Stimulated activated naive CD8-positive, alpha-beta T cell treated with anti-CD3 and anti-CD28 coated beads, Interleukin-15, Interleukin-2, amounts not matched to agents 100 ng/mL and 50 ng/mL, for 24 hours (primary cell): Measurements from ENCODE around the gene MIA2.
A peak's percentile ranks its signal among the peaks of the same experiment; 100 is the strongest.
"Not testable (repeated sequence)": the region's sequence is repeated elsewhere in the genome, so short reads cannot be mapped to it uniquely, and the experiment has no call there.

Source experiments
- H3K27ac Mint-ChIP-seq: one replicate; pipeline ENCODE4 v1.8.0; 2021; ENCODE audit warnings: mild to moderate bottlenecking, mixed read lengths
- H3K27me3 Mint-ChIP-seq: one replicate; pipeline ENCODE4 v1.8.0; 2021; ENCODE audit warnings: mixed read lengths
- H3K36me3 Mint-ChIP-seq: one replicate; pipeline ENCODE4 v1.8.0; 2021; ENCODE audit warnings: low read depth, mixed read lengths
- H3K4me1 Mint-ChIP-seq: one replicate; pipeline ENCODE4 v1.8.0; 2021; ENCODE audit warnings: low read depth, mixed read lengths
- H3K4me3 Mint-ChIP-seq: one replicate; pipeline ENCODE4 v1.8.0; 2021; ENCODE audit warnings: mild to moderate bottlenecking, mixed read lengths
- H3K9me3 Mint-ChIP-seq: one replicate; pipeline ENCODE4 v1.8.0; 2021; ENCODE audit warnings: mixed read lengths

MIA2 gene

DNA sequence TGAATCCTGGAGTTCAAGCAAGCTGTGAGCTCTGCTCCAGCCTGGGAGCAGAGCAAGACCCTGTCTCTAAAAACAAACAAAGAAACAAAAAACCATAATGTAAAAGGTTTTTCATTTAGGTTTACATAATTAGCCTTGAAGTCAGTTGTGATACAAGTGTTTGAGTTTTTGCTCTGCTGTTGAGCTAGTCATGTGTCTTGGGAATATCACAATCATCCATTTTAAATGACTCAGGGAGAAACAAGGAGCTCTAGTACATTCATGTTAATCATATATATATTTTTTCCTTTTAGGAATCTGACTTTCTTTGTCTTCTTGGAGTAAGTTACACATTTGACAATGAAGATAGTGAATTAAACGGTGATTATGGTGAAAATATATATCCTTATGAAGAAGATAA, 12.9 kb downstream of the MIA2 start:
- no peaks in the 10 kb centered on the region for H3K9me3 Mint-ChIP-seq
- no peak overlapping the region for H3K27ac Mint-ChIP-seq
- H3K4me3 Mint-ChIP-seq: no peak overlapping the region
- no peaks in the 10 kb centered on the region for H3K4me1 Mint-ChIP-seq
- H3K27me3 Mint-ChIP-seq: peaks cover 3% of the 10 kb centered on the region
- H3K36me3 Mint-ChIP-seq: no peaks in the 10 kb centered on the region

DNA sequence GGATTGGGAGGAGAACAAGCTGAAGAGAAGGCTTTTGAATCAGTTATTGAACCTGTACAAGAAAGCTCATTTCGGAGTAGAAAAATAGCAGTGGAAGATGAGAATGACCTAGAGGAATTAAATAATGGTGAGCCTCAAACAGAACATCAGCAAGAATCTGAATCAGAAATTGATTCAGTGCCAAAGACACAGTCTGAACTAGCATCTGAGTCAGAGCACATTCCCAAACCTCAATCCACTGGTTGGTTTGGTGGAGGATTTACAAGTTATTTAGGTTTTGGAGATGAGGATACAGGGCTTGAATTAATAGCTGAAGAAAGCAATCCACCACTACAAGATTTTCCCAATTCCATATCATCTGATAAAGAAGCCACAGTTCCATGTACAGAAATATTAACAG, 13.5 kb downstream of the MIA2 start:
- no peaks in the 10 kb centered on the region for H3K9me3 Mint-ChIP-seq
- peaks cover 3% of the 10 kb centered on the region for H3K27me3 Mint-ChIP-seq
- no peak overlapping the region for H3K27ac Mint-ChIP-seq
- H3K36me3 Mint-ChIP-seq: no peaks in the 10 kb centered on the region
- no peak overlapping the region for H3K4me3 Mint-ChIP-seq
- H3K4me1 Mint-ChIP-seq: no peaks in the 10 kb centered on the region

DNA sequence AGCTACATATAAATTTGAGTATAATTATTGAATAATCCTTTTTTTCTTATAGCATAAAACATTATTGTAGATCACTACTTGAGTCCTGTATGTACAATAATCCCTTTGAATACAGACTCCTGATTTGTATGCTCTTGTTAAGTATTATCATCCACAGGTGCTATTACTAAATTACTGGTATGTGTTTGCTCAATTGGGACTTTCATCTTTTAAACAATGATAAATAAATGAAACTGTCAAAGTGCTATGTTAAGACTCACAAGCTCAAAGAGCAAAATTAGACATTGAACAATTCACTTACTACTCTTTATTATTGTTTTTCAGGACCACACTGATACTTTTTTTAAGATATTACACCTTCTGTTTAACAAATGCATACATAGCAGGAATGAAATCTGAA, 17.8 kb downstream of the MIA2 start:
- Mint-ChIP-seq H3K27me3 (peaks cover 3% of the 10 kb centered on the region), H3K4me3 (no peak overlapping the region), H3K27ac (no peak overlapping the region), H3K4me1 (peaks cover 6% of the 10 kb centered on the region), H3K9me3 (no peaks in the 10 kb centered on the region), H3K36me3 (no peaks in the 10 kb centered on the region)

DNA sequence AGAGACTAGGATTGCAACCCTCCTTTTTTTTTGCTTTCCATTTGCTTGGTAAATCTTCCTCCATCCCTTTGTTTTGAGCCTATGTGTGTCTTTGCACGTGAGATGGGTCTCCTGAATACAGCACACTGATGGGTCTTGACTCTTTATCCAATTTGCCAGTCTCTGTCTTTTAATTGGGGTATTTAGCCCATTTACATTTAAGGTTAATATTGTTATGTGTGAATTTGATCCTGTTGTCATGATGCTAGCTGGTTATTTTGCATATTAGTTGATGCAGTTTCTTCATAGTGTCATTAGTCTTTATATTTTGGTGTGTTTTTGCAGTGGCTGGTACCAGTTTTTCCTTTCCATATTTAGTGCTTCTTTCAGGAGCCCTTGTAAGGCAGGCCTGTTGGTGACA, 23.7 kb downstream of the MIA2 start:
- not testable (repeated sequence) for H3K27me3 Mint-ChIP-seq, H3K36me3 Mint-ChIP-seq, H3K4me3 Mint-ChIP-seq, H3K27ac Mint-ChIP-seq
- Mint-ChIP-seq H3K9me3 (peaks cover 15% of the 10 kb centered on the region), H3K4me1 (peaks cover 12% of the 10 kb centered on the region)

DNA sequence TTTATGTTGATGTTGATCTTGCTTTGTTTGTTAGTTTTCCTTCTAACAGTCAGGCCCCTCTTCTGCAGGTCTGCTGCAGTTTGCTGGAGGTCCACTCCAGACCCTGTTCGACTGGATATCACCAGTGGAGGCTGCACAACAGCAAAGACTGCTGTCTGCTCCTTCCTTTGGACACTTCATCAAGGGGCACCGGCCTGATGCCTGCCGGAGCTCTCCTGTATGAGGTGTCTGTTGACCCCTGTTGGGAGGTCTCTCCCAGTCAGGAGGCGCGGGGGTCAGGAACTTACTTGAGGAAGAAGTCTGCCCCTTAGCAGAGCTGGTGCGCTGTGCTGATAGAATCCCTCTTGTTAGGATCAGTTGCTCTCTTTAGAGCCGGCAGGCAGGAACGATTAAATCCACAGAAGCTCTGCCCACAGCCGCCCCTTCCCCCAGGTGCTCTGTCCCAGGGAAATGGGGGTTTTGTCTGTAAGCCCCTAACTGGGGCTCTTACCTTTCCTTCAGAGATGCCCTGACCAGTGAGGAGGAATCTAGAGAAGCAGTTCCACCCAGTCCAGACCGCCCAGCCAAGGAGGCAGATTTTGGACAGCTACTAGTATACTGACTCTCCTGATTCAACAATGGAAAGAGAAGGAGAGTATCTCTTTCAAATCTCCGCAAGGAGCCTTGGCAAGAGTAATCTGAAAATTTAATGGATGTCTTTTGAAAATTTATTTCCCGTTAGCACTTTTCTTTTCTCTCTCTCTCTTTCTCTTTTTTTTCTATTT, 25.2 kb downstream of the MIA2 start:
- peaks cover 17% of the 10 kb centered on the region for H3K9me3 Mint-ChIP-seq
- no peaks in the 10 kb centered on the region for H3K36me3 Mint-ChIP-seq
- H3K4me1 Mint-ChIP-seq: peaks cover 12% of the 10 kb centered on the region
- no peaks in the 10 kb centered on the region for H3K27me3 Mint-ChIP-seq
- no peak overlapping the region for H3K4me3 Mint-ChIP-seq
- H3K27ac Mint-ChIP-seq: no peak overlapping the region

DNA sequence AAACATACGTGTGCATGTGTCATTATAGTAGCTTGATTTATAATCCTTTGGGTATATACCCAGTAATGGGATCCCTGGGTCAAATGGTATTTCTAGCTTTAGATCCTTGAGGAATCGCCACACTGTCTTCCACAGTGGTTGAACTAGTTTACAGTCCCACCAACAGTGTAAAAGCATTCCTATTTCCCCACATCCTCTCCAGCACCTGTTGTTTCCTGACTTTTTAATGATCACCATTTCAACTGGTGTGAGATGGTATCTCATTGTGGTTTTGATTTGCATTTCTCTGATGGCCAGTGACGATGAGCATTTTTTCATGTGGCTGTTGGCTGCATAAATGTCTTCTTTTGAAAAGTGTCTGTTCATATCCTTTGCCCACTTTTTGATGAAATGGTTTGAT, 26.4 kb downstream of the MIA2 start:
- H3K36me3 Mint-ChIP-seq, H3K27me3 Mint-ChIP-seq, H3K27ac Mint-ChIP-seq, H3K4me3 Mint-ChIP-seq: not testable (repeated sequence)
- Mint-ChIP-seq H3K9me3 (peaks cover 20% of the 10 kb centered on the region), H3K4me1 (peaks cover 14% of the 10 kb centered on the region)

DNA sequence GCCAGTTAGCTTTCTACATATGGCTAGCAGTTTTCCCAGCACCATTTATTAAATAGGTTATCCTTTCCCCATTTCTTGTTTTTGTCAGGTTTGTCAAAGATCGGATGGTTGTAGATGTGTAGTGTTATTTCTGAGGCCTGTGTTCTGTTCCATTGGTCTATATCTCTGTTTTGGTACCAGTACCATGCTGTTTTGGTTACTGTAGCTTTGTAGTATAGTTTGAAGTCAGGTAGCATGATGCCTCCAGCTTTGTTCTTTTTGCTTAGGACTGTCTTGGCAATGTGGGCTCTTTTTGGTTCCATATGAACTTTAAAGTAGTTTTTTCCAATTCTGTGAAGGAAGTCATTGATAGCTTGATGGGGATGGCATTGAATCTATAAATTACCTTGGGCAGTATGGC, 28.5 kb downstream of the MIA2 start:
- Mint-ChIP-seq H3K4me1 (peaks cover 18% of the 10 kb centered on the region), H3K9me3 (peaks cover 15% of the 10 kb centered on the region)
- H3K27me3 Mint-ChIP-seq, H3K36me3 Mint-ChIP-seq, H3K27ac Mint-ChIP-seq, H3K4me3 Mint-ChIP-seq: not testable (repeated sequence)

DNA sequence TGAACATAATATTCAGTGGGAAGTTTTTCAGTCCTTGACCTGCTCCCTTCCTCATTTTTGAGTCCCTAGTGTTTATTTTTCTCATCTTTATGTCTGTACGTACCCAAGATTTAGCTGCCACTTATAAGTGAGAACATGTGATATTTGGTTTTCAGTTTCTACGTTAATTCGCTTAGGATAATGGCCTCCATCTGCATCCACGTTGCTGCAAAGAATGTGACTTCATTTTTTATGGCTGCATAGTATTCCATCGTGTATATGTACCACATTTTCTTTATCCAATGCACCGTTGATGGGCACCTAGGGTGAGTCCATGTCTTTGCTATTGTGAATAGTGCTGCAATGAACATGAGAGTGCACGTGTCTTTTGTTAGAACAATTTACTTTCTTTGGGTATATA, 30.3 kb downstream of the MIA2 start:
- no peak overlapping the region for H3K27ac Mint-ChIP-seq
- H3K9me3 Mint-ChIP-seq: peaks cover 4% of the 10 kb centered on the region
- H3K27me3 Mint-ChIP-seq: no peaks in the 10 kb centered on the region
- peaks cover 30% of the 10 kb centered on the region for H3K4me1 Mint-ChIP-seq
- H3K4me3 Mint-ChIP-seq: no peak overlapping the region
- no peaks in the 10 kb centered on the region for H3K36me3 Mint-ChIP-seq

DNA sequence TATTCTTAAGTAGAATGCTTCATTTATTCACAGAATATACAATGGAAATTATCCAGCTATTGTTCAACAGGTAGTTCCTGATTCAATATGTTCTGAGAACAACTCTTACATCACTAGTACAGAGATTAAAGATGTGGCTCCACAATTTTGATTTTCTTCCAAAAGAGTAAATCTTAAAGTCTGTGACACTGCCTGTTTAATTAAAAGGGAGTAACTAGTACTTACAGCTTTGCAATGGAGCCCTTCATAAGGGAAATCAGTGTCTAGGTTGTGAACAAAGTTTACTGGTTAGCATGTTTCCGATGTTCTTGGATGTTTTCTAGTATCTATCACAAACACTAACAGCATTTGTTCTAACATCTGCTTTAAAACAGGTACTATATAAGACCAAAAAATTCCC, 30.8 kb downstream of the MIA2 start:
- Mint-ChIP-seq H3K27ac (no peak overlapping the region), H3K4me1 (peaks cover 35% of the 10 kb centered on the region), H3K4me3 (no peak overlapping the region), H3K9me3 (peaks cover 4% of the 10 kb centered on the region), H3K27me3 (no peaks in the 10 kb centered on the region), H3K36me3 (no peaks in the 10 kb centered on the region)

DNA sequence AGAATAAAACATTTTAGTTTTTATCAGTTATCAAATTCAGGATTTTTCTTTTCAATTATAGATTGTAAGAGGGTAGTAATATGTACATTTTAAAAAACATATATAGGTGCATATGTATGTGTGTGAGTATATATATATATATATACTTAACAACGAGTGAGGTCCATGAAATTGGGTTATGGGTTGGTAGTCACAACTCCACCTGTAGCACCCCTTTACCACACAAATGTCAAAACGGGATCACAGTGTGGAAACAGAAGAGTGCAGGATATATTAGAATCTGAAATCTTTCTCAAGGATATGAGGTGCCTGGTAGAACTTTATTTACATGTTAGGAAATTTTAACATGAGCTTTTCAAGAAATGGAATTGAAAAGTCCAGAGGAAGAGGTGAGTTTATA, 31.3 kb downstream of the MIA2 start:
- H3K4me3 Mint-ChIP-seq: peak overlapping the region; percentile 1
- H3K9me3 Mint-ChIP-seq: peaks cover 4% of the 10 kb centered on the region
- H3K4me1 Mint-ChIP-seq: peaks cover 40% of the 10 kb centered on the region
- H3K27ac Mint-ChIP-seq: no peak overlapping the region
- H3K27me3 Mint-ChIP-seq: no peaks in the 10 kb centered on the region
- no peaks in the 10 kb centered on the region for H3K36me3 Mint-ChIP-seq

DNA sequence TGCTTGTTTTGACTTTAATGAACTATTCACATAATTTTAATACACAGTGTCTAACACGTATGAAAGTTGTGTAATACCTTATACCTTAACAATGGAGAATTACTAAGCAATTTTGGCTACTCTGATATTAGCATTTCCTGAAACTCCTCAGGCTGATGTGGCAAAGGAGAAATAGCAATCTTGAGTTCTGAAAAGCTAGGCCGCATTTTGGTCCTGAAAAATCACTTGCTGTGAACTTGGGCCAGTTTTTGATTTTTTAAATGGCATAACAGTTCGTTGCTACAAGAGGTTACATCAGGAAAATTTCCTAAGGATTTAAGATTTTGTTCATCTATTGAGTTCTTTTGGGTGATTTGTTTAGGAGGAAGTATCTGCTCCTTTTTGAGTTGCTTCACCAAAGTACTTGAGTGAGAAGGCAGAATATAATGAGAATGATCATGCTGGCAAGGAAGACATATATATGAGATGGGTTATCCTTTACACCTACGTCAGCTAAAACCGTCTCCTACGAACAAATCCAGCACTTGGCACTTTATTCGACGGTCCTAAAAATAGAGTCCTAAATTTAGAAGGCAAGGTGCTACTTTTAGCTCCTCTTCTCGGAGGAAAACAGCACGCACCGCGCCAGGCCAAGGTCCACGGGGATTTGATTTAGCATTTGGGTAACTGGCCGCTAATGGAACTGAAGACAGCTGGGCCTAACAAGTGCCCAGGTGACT, 32.2 kb downstream of the MIA2 start:
- peak overlapping the region; percentile 95 for H3K27ac Mint-ChIP-seq
- peak overlapping the region; percentile 80 for H3K4me3 Mint-ChIP-seq
- peaks cover 4% of the 10 kb centered on the region for H3K9me3 Mint-ChIP-seq
- H3K36me3 Mint-ChIP-seq: no peaks in the 10 kb centered on the region
- H3K4me1 Mint-ChIP-seq: peaks cover 49% of the 10 kb centered on the region
- no peaks in the 10 kb centered on the region for H3K27me3 Mint-ChIP-seq

DNA sequence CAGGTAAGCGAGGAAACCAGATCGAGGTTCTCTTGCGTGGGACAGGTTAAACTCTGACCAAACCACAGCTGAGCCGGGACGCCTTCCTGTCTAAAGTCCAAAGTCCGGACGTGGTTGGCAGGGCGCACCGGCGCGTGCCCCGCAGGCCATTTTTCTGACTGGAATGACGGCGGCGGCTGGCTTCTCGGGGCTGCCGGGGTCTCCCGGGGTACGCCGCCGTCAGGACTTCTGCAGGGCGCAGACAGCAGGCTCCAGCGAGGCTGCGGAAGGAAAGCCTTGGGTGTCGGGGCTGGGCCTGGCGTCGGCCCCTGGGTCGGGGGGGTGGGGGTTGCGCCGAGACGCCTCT, 32.8 kb downstream of the MIA2 start:
- Mint-ChIP-seq H3K36me3 (no peaks in the 10 kb centered on the region), H3K27ac (peak overlapping the region; percentile 95), H3K9me3 (peaks cover 4% of the 10 kb centered on the region), H3K4me1 (peaks cover 55% of the 10 kb centered on the region), H3K27me3 (no peaks in the 10 kb centered on the region), H3K4me3 (peak overlapping the region; percentile 80)

DNA sequence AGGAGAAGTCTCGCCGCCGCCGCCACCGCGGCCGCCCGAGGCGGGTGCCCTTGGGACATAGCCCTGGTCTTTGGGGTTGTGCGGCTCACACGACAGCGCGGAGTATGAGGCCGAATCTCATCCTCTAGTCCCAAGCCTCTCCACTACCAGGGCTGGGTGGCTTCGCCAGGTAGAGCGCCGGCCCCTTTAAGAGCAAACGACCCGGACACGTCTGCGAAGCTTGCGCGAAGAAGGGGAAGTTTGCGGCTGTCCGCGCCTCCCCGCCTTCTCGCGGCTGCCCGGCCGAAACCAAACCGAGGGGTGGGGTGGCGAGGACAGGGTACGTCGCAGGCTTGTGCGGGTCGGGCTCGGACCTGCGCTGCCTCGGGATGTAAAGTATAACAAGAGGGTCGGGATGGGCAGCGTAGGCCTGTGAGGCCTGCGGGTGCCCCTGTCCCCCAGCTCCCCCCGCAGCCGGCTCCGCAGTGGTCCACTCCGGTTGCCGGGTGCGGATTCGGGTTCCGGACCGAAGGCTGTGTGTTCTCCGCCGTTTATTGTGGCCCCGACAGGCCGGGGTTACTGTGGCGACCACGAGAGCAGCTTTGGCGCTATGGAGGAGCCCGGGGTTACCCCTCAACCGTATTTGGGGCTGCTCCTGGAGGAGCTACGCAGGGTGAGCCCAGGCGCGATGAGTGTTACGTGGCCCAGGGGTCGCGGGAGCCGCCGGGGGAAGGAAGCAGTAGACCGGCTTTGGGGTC, 33.3 kb downstream of the MIA2 start:
- H3K9me3 Mint-ChIP-seq: peaks cover 4% of the 10 kb centered on the region
- no peaks in the 10 kb centered on the region for H3K27me3 Mint-ChIP-seq
- peaks cover 60% of the 10 kb centered on the region for H3K4me1 Mint-ChIP-seq
- H3K4me3 Mint-ChIP-seq: peak overlapping the region; percentile 80
- no peaks in the 10 kb centered on the region for H3K36me3 Mint-ChIP-seq
- peak overlapping the region; percentile 95 for H3K27ac Mint-ChIP-seq

DNA sequence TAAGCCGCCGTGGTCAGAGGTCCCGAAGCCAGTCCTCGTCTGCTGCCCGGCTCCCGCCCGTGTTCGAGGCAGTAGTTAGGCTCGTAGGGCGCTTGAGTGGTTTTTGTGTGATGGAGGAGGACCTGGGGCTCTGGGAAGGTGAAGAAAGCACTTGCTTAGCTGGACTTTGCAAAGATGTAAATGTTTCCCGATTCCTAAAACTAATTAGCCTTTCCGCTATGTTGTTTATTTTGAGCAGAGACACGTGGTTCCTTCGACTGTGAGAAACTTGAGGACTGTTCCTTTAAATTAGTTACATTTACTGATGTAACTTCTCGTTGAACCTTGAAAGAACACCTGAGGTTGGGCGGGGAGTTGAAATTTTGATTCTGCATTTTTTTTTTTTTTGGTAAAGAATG, 33.9 kb downstream of the MIA2 start:
- H3K36me3 Mint-ChIP-seq: no peaks in the 10 kb centered on the region
- peak overlapping the region; percentile 80 for H3K4me3 Mint-ChIP-seq
- peaks cover 4% of the 10 kb centered on the region for H3K9me3 Mint-ChIP-seq
- H3K27ac Mint-ChIP-seq: peak overlapping the region; percentile 95
- H3K4me1 Mint-ChIP-seq: peaks cover 66% of the 10 kb centered on the region
- no peaks in the 10 kb centered on the region for H3K27me3 Mint-ChIP-seq

DNA sequence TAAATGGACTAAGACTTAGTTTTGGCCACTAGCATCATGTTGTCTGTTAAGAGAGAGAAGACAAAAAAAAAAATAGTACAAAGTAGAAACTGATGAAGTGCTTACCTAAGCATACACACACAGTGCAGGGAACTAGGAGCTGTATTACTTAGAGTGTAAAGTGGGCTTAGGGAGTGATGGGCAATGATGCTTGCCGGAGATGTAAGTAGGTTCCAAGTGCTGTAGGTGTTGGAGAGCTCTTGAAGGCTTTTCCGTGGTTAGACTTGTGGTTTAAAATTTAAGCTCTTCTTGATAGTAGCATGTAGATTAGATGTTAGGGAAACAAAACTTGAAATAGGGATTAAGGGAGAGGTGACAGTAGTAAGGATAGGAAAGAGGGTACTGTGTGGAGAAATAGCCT, 34.7 kb downstream of the MIA2 start:
- Mint-ChIP-seq H3K27me3 (no peaks in the 10 kb centered on the region), H3K9me3 (peaks cover 8% of the 10 kb centered on the region), H3K4me1 (peaks cover 73% of the 10 kb centered on the region), H3K36me3 (no peaks in the 10 kb centered on the region), H3K27ac (peak overlapping the region; percentile 54), H3K4me3 (peak overlapping the region; percentile 80)
